ENCODE data around the gene EVA1A. TPM values are rescaled to one million over a fixed set of nuclear protein-coding genes. Genes with fewer than 3 reads are reported as not detected.

Gene EVA1A
- total and polyA plus RNA-seq, 3 donors from 2014 or later, result 5.2 to 13.8 (median 10.3) TPM

DNA sequence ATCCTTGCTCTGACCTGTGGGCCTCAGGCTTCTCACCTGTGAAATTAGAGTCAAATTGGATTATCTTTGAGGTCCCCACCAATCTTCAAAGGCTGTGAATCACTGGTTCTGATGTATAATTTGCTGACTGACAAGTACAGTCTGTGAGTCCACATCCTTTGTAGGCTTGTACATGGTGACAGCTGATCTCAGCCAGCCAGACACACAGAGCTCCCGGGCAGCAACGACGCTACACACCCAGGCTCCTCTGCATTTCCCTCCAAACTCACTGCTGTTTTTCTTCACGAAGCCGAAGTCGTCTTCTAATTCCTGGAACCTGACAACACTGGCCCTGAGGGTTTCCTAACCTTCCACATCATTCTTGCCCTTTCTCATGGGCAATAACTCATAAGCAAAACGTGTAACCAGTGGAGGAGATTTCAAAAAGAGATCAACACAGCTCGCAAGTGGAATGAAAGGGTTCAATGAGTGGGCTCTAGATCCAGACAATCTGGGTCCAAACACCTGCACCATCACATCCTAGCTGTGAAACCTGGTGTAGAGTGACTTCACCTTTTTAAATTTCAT lies 37.9 kb upstream of the EVA1A start:
- intact Hi-C loops (cut with DNase I; ENCODE audit: low total_unique reads), result no loop called here
- Histone ChIP-seq H3K4me3 (no peak overlapping the region), H3K27ac (no peak overlapping the region), H3K9me3 (no peaks in the 10 kb centered on the region), H3K27me3 (no peaks in the 10 kb centered on the region), H3K4me1 (no peaks in the 10 kb centered on the region), H3K36me3 (ENCODE audit: low read depth, missing control alignments) (no peaks in the 10 kb centered on the region)
- TF ChIP-seq, protein P1, sequence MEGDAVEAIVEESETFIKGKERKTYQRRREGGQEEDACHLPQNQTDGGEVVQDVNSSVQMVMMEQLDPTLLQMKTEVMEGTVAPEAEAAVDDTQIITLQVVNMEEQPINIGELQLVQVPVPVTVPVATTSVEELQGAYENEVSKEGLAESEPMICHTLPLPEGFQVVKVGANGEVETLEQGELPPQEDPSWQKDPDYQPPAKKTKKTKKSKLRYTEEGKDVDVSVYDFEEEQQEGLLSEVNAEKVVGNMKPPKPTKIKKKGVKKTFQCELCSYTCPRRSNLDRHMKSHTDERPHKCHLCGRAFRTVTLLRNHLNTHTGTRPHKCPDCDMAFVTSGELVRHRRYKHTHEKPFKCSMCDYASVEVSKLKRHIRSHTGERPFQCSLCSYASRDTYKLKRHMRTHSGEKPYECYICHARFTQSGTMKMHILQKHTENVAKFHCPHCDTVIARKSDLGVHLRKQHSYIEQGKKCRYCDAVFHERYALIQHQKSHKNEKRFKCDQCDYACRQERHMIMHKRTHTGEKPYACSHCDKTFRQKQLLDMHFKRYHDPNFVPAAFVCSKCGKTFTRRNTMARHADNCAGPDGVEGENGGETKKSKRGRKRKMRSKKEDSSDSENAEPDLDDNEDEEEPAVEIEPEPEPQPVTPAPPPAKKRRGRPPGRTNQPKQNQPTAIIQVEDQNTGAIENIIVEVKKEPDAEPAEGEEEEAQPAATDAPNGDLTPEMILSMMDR (IDR thresholded peaks at IDR 0.05), result no peak
- TF ChIP-seq POLR2A (IDR thresholded peaks at IDR 0.05), result no peak
- WGBS, 2 donors, result 80 to 83% methylated on average over 8 of the region's 8 CpGs
- DNase-seq, result no peak

DNA sequence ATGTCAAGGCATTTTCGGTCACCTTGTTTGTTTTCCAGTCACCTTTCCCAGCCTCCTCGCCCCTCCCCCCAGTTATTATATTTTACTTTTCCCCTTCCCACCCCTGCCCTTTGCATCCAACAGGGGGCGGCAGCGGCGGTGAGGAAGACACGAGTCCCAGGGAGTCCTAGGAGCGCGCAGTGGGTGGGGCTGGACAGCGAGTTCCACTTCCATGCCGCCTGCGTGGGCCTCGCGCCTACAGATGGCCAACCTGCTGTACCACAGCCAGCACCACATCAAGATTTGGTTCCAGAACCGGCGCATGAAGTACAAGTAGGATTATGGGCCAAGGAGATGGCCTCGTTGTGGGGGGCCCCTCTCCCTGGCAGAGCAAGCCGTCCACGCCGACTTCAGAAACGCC lies 37.2 kb upstream of the EVA1A start:
- DNase-seq, result no peak
- no peaks in the 10 kb centered on the region for H3K9me3 ChIP-seq
- H3K27me3 ChIP-seq, result no peaks in the 10 kb centered on the region
- peak overlapping the region in 1 of 2 donors; percentile 18 for H3K4me3 ChIP-seq
- TF ChIP-seq, protein P1 (IDR thresholded peaks at IDR 0.05), result no peak
- no peak for TF ChIP-seq POLR2A (IDR thresholded peaks at IDR 0.05)
- no peaks in the 10 kb centered on the region for H3K36me3 ChIP-seq (ENCODE audit: low read depth, missing control alignments)
- H3K4me1 ChIP-seq, result no peaks in the 10 kb centered on the region
- no peak overlapping the region for H3K27ac ChIP-seq
- WGBS, 2 donors, result 73 to 79% methylated on average over 15 to 20 of the region's 20 CpGs
- intact Hi-C loops (cut with DNase I; ENCODE audit: low total_unique reads), result no loop called here

DNA sequence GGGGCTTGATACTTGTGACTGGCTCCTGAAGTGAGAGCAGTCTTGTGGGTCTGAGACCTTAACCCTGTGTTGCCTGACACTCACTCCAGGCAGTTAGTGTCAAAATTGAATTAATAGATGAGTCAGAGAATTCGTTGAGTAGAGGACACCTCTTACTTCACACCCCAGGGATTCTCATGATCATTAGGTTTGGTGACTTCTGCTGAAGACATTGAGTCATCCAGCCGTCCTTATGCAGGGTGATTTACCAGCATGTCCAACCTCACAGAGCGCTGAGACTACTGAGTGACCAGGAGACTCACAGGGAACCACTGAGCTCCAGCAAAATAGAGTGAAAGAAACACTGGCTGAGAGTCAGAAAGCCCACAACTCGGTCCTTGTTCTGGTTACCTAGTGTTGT lies 36.0 kb upstream of the EVA1A start:
- Histone ChIP-seq H3K27me3 (no peaks in the 10 kb centered on the region), H3K27ac (no peak overlapping the region), H3K9me3 (no peaks in the 10 kb centered on the region), H3K36me3 (ENCODE audit: low read depth, missing control alignments) (no peaks in the 10 kb centered on the region), H3K4me1 (no peaks in the 10 kb centered on the region), H3K4me3 (no peak overlapping the region)
- 53 to 67% methylated on average over 4 of the region's 4 CpGs for WGBS, 2 donors
- no peak for DNase-seq
- TF ChIP-seq, protein P1 (IDR thresholded peaks at IDR 0.05), result no peak
- TF ChIP-seq POLR2A (IDR thresholded peaks at IDR 0.05), result no peak
- intact Hi-C loops (cut with DNase I; ENCODE audit: low total_unique reads), result no loop called here

DNA sequence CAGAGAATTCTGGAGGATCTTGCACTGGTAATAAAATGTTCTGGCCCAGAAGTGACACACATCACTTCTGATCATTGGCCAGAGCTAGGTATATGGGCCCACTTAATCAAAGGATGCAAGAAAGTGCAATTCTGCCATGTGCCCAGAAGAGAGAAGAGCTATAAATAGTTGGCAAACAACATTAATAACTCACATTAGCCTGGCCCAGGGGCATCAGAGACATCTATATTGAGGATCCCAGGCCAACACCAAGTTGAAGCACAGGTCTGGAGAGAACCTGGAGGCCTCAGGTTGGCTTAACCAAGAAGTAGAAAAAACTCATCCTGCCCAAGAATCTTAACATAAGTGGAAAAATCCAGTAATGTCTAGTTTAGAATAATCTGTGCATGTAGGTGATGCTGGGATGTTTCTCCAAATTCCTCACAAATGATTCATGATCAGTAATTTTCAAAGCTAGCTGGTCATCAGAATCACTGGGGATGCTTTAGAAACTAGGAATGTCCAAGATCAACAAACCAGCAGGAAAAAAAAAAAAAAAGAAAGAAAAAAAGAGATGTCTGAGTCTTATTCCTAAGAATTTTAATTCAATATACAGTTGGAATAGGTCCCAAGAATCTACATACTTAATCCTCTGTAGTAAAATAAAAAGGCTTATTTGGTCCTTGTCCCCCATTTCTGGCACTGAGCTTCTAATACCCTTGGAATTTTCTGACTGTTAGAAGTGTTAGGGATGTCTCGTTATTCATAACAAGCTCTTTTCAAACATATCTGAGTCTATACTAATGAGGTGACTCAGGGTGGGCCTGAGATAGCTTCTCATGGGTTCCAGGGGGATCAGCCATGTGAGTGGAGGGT lies 35.0 kb upstream of the EVA1A start:
- H3K4me1 ChIP-seq, result no peaks in the 10 kb centered on the region
- intact Hi-C loops (cut with DNase I; ENCODE audit: low total_unique reads), result no loop called here
- TF ChIP-seq, protein P1 (IDR thresholded peaks at IDR 0.05), result no peak
- no peak for TF ChIP-seq POLR2A (IDR thresholded peaks at IDR 0.05)
- H3K27ac ChIP-seq, result no peak overlapping the region
- H3K4me3 ChIP-seq, result no peak overlapping the region
- 62 to 81% methylated on average over 1 of the region's 1 CpG for WGBS, 2 donors
- H3K36me3 ChIP-seq (ENCODE audit: low read depth, missing control alignments), result no peaks in the 10 kb centered on the region
- DNase-seq, result no peak
- no peaks in the 10 kb centered on the region for H3K27me3 ChIP-seq
- H3K9me3 ChIP-seq, result no peaks in the 10 kb centered on the region

All from testis (tissue), 3 donors.